ENCODE data around the gene HDAC1.

The HDAC1 gene

DNA sequence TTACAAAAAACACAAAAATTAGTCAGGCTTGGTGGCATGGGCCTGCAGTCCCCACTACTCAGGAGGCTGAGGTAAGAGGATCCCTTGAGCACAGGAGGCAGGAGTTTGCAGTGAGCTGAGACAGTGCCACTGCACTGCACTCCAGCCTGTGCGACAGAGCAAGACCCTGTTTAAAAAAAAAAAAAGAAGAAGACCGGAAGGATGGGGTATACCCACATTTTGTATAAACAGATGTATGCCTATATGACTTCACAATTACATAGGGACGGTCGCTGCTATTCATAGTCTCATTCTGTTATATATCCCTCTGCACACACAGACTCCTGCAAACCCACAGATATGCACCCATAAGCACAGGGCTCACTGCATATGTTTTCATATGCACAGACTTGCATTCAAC, 28.1 kb upstream of the HDAC1 start:
- DNase-seq, result no peak
- no peaks in the 10 kb centered on the region for H3K9me3 Mint-ChIP-seq
- H3K4me3 Mint-ChIP-seq, result no peak overlapping the region
- peak overlapping the region; percentile 53 for H3K27ac Mint-ChIP-seq
- H3K27me3 Mint-ChIP-seq (ENCODE audit: low read depth, poor library complexity), result peaks cover 19% of the 10 kb centered on the region
- TF ChIP-seq, protein P1, sequence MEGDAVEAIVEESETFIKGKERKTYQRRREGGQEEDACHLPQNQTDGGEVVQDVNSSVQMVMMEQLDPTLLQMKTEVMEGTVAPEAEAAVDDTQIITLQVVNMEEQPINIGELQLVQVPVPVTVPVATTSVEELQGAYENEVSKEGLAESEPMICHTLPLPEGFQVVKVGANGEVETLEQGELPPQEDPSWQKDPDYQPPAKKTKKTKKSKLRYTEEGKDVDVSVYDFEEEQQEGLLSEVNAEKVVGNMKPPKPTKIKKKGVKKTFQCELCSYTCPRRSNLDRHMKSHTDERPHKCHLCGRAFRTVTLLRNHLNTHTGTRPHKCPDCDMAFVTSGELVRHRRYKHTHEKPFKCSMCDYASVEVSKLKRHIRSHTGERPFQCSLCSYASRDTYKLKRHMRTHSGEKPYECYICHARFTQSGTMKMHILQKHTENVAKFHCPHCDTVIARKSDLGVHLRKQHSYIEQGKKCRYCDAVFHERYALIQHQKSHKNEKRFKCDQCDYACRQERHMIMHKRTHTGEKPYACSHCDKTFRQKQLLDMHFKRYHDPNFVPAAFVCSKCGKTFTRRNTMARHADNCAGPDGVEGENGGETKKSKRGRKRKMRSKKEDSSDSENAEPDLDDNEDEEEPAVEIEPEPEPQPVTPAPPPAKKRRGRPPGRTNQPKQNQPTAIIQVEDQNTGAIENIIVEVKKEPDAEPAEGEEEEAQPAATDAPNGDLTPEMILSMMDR (IDR thresholded peaks at IDR 0.05), result no peak
- no peaks in the 10 kb centered on the region for H3K36me3 Mint-ChIP-seq (ENCODE audit: low read depth)
- H3K4me1 Mint-ChIP-seq, result no peaks in the 10 kb centered on the region

DNA sequence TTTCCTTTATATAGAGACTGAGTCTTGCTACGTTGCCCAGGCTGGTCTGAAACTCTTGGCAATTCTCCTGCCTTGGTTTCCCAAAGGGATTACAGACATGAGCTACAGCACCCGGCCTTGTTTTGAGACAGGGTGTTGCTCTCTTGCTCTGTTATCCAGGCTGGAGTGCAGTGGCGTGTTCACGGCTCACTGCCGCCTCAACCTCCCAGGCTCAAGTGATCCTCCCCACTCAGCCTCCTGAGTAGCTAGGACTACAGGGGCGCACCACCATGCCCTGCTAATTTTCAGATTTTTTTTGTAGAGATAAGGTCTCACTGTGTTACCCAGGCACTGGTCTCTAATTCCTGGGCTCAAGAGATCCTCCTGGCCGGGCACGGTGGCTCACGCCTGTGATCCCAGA, 26.0 kb upstream of the HDAC1 start:
- H3K27me3 Mint-ChIP-seq (ENCODE audit: low read depth, poor library complexity), result peaks cover 14% of the 10 kb centered on the region
- TF ChIP-seq, protein P1 (IDR thresholded peaks at IDR 0.05), result no peak
- H3K4me1 Mint-ChIP-seq, result no peaks in the 10 kb centered on the region
- no peak overlapping the region for H3K27ac Mint-ChIP-seq
- no peak for DNase-seq
- no peak overlapping the region for H3K4me3 Mint-ChIP-seq
- H3K36me3 Mint-ChIP-seq (ENCODE audit: low read depth), result no peaks in the 10 kb centered on the region
- no peaks in the 10 kb centered on the region for H3K9me3 Mint-ChIP-seq

DNA sequence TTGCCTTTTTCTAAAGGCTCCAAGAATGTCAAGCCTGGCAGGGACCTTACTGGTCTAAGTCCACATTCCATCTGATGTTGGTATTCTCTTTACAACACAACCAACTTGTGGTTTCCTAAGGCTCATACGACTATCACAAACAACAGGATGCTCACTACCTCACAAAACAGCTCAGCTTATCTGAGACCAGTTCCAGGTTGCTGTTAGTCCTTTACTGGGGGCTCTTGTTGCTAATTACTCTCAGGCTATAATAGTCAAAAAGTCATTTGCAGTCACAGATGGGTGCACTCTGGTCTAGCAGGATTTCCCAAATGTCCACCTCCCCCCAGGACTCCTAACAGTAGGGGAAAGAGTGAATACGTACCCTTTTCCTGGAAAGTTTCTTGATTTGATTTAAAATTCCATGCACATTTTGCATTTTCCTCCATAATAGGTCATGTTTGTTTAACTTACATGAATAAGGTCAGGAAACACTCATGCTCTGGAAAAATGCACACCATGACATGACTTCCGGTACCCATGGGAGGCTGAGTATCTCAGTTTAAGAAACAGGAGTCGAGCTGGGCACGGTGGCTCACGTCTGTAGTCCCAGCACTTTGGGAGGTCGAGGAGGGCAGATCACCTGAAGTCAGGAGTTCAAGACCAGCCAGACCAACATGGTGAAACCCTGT, 24.8 kb upstream of the HDAC1 start:
- TF ChIP-seq, protein P1 (IDR thresholded peaks at IDR 0.05), result no peak
- Mint-ChIP-seq H3K36me3 (ENCODE audit: low read depth) (no peaks in the 10 kb centered on the region), H3K27me3 (ENCODE audit: low read depth, poor library complexity) (peaks cover 14% of the 10 kb centered on the region), H3K4me3 (no peak overlapping the region), H3K4me1 (no peaks in the 10 kb centered on the region), H3K27ac (no peak overlapping the region), H3K9me3 (no peaks in the 10 kb centered on the region)
- DNase-seq, result no peak

DNA sequence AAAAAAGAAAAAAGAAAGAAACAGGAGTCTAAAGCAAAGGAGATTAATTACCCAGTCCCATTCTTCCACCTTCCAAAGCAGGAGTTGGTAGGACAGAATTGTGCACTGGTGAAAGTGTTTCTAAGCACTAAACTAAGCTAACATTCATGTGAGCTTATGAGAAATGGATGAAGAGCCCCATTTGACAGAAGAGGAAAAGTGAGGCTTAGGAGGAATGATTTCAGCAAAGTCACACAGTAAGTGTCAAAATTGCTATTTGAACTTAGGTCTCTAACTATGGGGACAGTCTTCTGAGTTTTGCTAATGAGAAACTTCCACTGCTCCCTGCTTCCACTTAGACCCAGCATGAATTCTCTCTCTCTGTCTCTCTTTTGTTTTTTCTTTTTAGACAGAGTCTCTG, 22.1 kb upstream of the HDAC1 start:
- Mint-ChIP-seq H3K36me3 (ENCODE audit: low read depth) (no peaks in the 10 kb centered on the region), H3K4me1 (peaks cover 23% of the 10 kb centered on the region)

DNA sequence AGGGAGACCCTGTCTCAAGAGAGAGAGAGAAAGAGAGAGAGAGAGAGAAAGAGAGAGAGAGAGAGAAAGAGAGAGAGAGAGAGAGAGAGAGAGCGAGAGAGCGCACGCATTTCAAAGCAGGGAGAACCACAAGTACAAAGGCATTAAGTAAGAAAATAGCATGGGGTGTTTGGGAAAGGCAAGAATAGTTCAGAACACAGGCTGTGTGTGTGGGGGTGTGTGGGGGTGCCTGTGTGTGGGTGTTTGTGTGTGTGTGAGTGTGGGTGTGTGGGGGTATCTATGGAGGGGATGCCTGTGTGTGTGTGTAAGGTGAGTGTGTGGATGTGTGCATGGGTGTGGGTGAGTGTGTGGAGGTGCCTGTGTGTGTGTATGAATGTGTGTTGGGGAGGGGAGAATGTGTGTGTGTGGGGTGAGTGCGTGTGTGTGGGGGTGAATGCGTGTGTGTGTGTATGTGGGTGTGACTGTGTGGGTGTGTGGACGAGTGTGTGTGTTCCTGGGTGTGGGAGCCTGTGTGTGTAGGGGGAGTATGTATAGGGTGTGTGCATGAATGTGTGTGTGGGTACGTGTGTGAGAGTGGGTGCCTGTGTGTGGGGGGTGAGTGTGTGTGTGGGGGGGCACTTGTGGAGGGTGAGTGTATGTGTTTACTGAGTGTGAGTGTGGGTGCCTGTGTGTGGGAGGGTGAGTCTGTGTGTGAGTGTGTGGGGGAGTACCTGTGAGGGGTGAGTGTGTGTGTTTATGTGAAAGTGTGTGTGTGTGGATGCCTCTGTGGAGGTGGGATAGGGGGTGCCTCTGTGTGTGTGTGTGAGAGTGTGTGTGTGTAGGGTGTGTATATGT, 19.1 kb upstream of the HDAC1 start:
- DNase-seq, result no peak
- Mint-ChIP-seq H3K27ac (no peak overlapping the region), H3K36me3 (ENCODE audit: low read depth) (no peaks in the 10 kb centered on the region), H3K4me3 (no peak overlapping the region), H3K27me3 (ENCODE audit: low read depth, poor library complexity) (peaks cover 8% of the 10 kb centered on the region), H3K9me3 (no peaks in the 10 kb centered on the region), H3K4me1 (peaks cover 23% of the 10 kb centered on the region)
- TF ChIP-seq, protein P1 (IDR thresholded peaks at IDR 0.05), result no peak

More for the DNA sequence above, 22.1 kb upstream of the HDAC1 start:
- H3K27me3 Mint-ChIP-seq (ENCODE audit: low read depth, poor library complexity), result peaks cover 6% of the 10 kb centered on the region
- H3K27ac Mint-ChIP-seq, result no peak overlapping the region
- H3K9me3 Mint-ChIP-seq, result no peaks in the 10 kb centered on the region
- TF ChIP-seq, protein P1 (IDR thresholded peaks at IDR 0.05), result no peak
- DNase-seq, result no peak
- H3K4me3 Mint-ChIP-seq, result no peak overlapping the region

Data from nephron progenitor cell (in vitro differentiated cells).